Aorta (tissue), 5 donors: ENCODE results near the gene SYCE1L. TPM values are rescaled to one million over a fixed set of nuclear protein-coding genes. Genes with fewer than 3 reads are reported as not detected.
A peak's percentile ranks its signal among the peaks of the same experiment; 100 is the strongest.
"Not testable (repeated sequence)": the region's sequence is repeated elsewhere in the genome, so short reads cannot be mapped to it uniquely, and the experiment has no call there.

Experiments used
- ATAC-seq: fragments of 200-7000 bp; cut with Tn5 transposase; one replicate; pipeline ENCODE4 v1.9.1; 2022; ENCODE audit warnings: moderate library complexity; ENCODE audit not compliant: low FRiP score
- DNase-seq, 2 donors: peaks; one replicate each; pipeline ENCODE4 v3.0.0-alpha.2; 2020
- H3K27ac ChIP-seq, 2 donors: one replicate each; pipeline ENCODE4 v1.5.1; 2013; ENCODE audit warnings: low read length in 2 of 2, mild to moderate bottlenecking in 2 of 2, moderate library complexity in 2 of 2, control low read depth in 1 of 2, inconsistent platforms in 1 of 2, low read depth in 1 of 2
- H3K27me3 ChIP-seq, 2 donors: one replicate each; pipeline ENCODE4 v1.6.1; 2013; ENCODE audit warnings: control low read depth in 1 of 2, low read length in 1 of 2, mild to moderate bottlenecking in 1 of 2, moderate library complexity in 1 of 2; ENCODE audit not compliant: insufficient read depth in 2 of 2, control insufficient read depth in 1 of 2
- H3K36me3 ChIP-seq, 2 donors: one replicate each; pipeline ENCODE4 v1.6.1; 2013; ENCODE audit warnings: control low read depth in 1 of 2, low read length in 1 of 2, mild to moderate bottlenecking in 1 of 2; ENCODE audit not compliant: insufficient read depth in 2 of 2, control insufficient read depth in 1 of 2
- H3K4me1 ChIP-seq, 2 donors: one replicate each; pipeline ENCODE4 v1.6.1; 2013; ENCODE audit warnings: low read length in 2 of 2, control low read depth in 1 of 2, mild to moderate bottlenecking in 1 of 2, moderate library complexity in 1 of 2; ENCODE audit not compliant: insufficient read depth in 2 of 2, control insufficient read depth in 1 of 2
- H3K4me3 ChIP-seq, 2 donors: one replicate each; pipeline ENCODE4 v1.5.1; 2013; ENCODE audit warnings: low read length in 2 of 2, control low read depth in 1 of 2, mild to moderate bottlenecking in 1 of 2
- H3K9me3 ChIP-seq: one replicate; pipeline ENCODE4 v1.6.1; 2013; ENCODE audit warnings: mild to moderate bottlenecking, low read length; ENCODE audit not compliant: control insufficient read depth
- WGBS, 2 donors: extraction: QIAGEN DNeasy Blood & Tissue Kit; methylation state at CpG; one replicate each; pipeline ENCODE4 v1.1.7; 2013; 5-methylcytosine and 5-hydroxymethylcytosine counted together
- intact Hi-C, 2 donors: fragments of 100-400 bp; cut with DNase I; formaldehyde crosslinking; loops; one replicate each; pipeline versions ENCODE4 v1.14.2 to v1.15.0; 2022
- polyA plus RNA-seq, 2 donors: library from polyadenylated mRNA; stranded (reverse); fragments of 200-250 nt; gene quantifications; one replicate each; pipeline ENCODE4 v1.2.3, GENCODE V29; 2013
- total RNA-seq, 2 donors: library from RNA; stranded (reverse); fragmentation: NEBNext Ultra II Directional; extraction: Animal tissue kit (Norgen Biotek cat#: 25700); gene quantifications; one replicate each; pipeline ENCODE4 v1.2.1, GENCODE V29; 2021
- donor health status: healthy with polysubstance abuse.
- donor health status: Bipolar disorder and iron deficiency.
- donor health status: DM: no; HTN: no; CAD: no.
- donor health status: DM: no; HTN: no; CAD: no.
- donor health status: DM: yes; HTN: yes; CAD: no.

SYCE1L gene
- total and polyA plus RNA-seq, 4 donors = 1.8 to 9.6 (median 3.8) TPM

- no peaks in the 10 kb centered on the region for H3K27me3 ChIP-seq
- no peak for DNase-seq
- intact Hi-C loops = loop anchor here (5.0 kb wide), 1 partner anchor 1384 kb away; no protein-coding TSS in a partner anchor
Observed at GRCh38 chr16:77170805-77171204, 28.4 kb upstream of the SYCE1L start.

GRCh38 chr16:77171745-77172635 is 27.2 kb upstream of the SYCE1L start:
- WGBS, 2 donors = 67 to 69% methylated on average over 5 of the region's 5 CpGs
- Histone ChIP-seq H3K9me3 (no peaks in the 10 kb centered on the region), H3K4me3 (no peak overlapping the region), H3K36me3 (no peaks in the 10 kb centered on the region), H3K27me3 (no peaks in the 10 kb centered on the region), H3K4me1 (no peaks in the 10 kb centered on the region), H3K27ac (no peak overlapping the region)
- DNase-seq (no peak), ATAC-seq (peak; percentile 76)
- intact Hi-C loops = loop anchor here (5.0 kb wide), 1 partner anchor 1385 kb away; no protein-coding TSS in a partner anchor

More at GRCh38 chr16:77170805-77171204, 28.4 kb upstream of the SYCE1L start:
- Histone ChIP-seq H3K36me3 (no peaks in the 10 kb centered on the region), H3K27ac (no peak overlapping the region), H3K4me1 (no peaks in the 10 kb centered on the region), H3K4me3 (no peak overlapping the region), H3K9me3 (no peaks in the 10 kb centered on the region)
- 19 to 22% methylated on average over 4 of the region's 4 CpGs for WGBS, 2 donors
- no peak for ATAC-seq

GRCh38 chr16:77172951-77173350 is 26.3 kb upstream of the SYCE1L start:
- no peaks in the 10 kb centered on the region for H3K27me3 ChIP-seq
- ATAC-seq = no peak

GRCh38 chr16:77183137-77183536 is 16.1 kb upstream of the SYCE1L start:
- Histone ChIP-seq H3K4me1 (no peaks in the 10 kb centered on the region), H3K27me3 (no peaks in the 10 kb centered on the region), H3K36me3 (no peaks in the 10 kb centered on the region), H3K9me3 (no peaks in the 10 kb centered on the region), H3K4me3 (no peak overlapping the region), H3K27ac (no peak overlapping the region)
- intact Hi-C loops = no loop called here
- no peak for DNase-seq
- 42 to 51% methylated on average over 1 of the region's 1 CpG for WGBS, 2 donors
- ATAC-seq = no peak

More at GRCh38 chr16:77172951-77173350, 26.3 kb upstream of the SYCE1L start:
- H3K27ac ChIP-seq = no peak overlapping the region
- H3K36me3 ChIP-seq = no peaks in the 10 kb centered on the region
- no peak overlapping the region for H3K4me3 ChIP-seq
- intact Hi-C loops = loop anchor here (5.0 kb wide), 1 partner anchor 1386 kb away; no protein-coding TSS in a partner anchor
- no peaks in the 10 kb centered on the region for H3K9me3 ChIP-seq
- no peak for DNase-seq
- H3K4me1 ChIP-seq = no peaks in the 10 kb centered on the region

- ATAC-seq, DNase-seq, H3K4me3 ChIP-seq, H3K27ac ChIP-seq, intact Hi-C loops, H3K36me3 ChIP-seq, H3K9me3 ChIP-seq, H3K27me3 ChIP-seq, H3K4me1 ChIP-seq: not testable (repeated sequence)
- WGBS, 2 donors = 90 to 92% methylated on average over 1 of the region's 1 CpG
Observed at GRCh38 chr16:77186298-77186697, 12.9 kb upstream of the SYCE1L start.

- intact Hi-C loops = no loop called here
- ATAC-seq = no peak
- 0 to 1% methylated on average over 19 of the region's 19 CpGs for WGBS, 2 donors
Observed at GRCh38 chr16:77190190-77190477, 9.1 kb upstream of the SYCE1L start.

GRCh38 chr16:77190478-77191258 is 8.5 kb upstream of the SYCE1L start, which contains the start of gene MON1B:
TSS of gene MON1B (plus strand) at chr16:77191190. CDS start at chr16:77191486, 296 bp downstream.
- H3K27ac ChIP-seq = peak within 1 kb of the TSS; percentile 90 to 99
- H3K27me3 ChIP-seq = no peaks in the 10 kb centered on the region
- peak within 1 kb of the TSS; percentile 61 to 86 for H3K4me3 ChIP-seq
- peaks cover 0 to 10% of the 10 kb centered on the region in 2 donors for H3K36me3 ChIP-seq
- DNase-seq = peak; percentile 97 to 99
- WGBS, 2 donors = 0% methylated on average over 63 of the region's 63 CpGs
- H3K9me3 ChIP-seq = no peaks in the 10 kb centered on the region
- intact Hi-C loops = no loop called here
- ATAC-seq = peak; percentile 99
- H3K4me1 ChIP-seq = no peaks in the 10 kb centered on the region

More at GRCh38 chr16:77190190-77190477, 9.1 kb upstream of the SYCE1L start:
- Histone ChIP-seq H3K27ac (peak overlapping the region in 1 of 2 donors; percentile 94), H3K4me1 (no peaks in the 10 kb centered on the region), H3K9me3 (no peaks in the 10 kb centered on the region), H3K4me3 (peak overlapping the region; percentile 47 to 86), H3K36me3 (peaks cover 0 to 6% of the 10 kb centered on the region in 2 donors), H3K27me3 (no peaks in the 10 kb centered on the region)
- DNase-seq = no peak

- Histone ChIP-seq H3K9me3 (no peaks in the 10 kb centered on the region), H3K4me1 (no peaks in the 10 kb centered on the region), H3K4me3 (peak overlapping the region; percentile 61 to 84), H3K27ac (peak overlapping the region; percentile 90 to 99), H3K36me3 (peaks cover 0 to 11% of the 10 kb centered on the region in 2 donors), H3K27me3 (no peaks in the 10 kb centered on the region)
- WGBS, 2 donors = 5% methylated on average over 24 of the region's 24 CpGs
- DNase-seq = peak in 1 of 2 donors; percentile 83
- intact Hi-C loops = no loop called here
- ATAC-seq = peak; percentile 2
Observed at GRCh38 chr16:77191259-77191969, 7.8 kb upstream of the SYCE1L start.
